HepG2 (cell line): ENCODE measurements around the gene RFXANK. TPM values are rescaled to one million over a fixed set of nuclear protein-coding genes. Genes with fewer than 3 reads are reported as not detected.

Experiments used
- ATAC-seq: fragments of 200-7000 bp; cut with Tn5 transposase; 3 replicates; pipeline ENCODE4 v1.9.1; 2020; ENCODE audit warnings: mild to moderate bottlenecking, moderate library complexity
- BruUV-seq: library from RNA; stranded (reverse); fragments of 400-500 nt; replicated peaks from 2 replicates; lab custom pipeline; 2021; lab: Mats Ljungman, UMichigan
- CTCF ChIA-PET: fragments of 300-600 bp; formaldehyde crosslinking; extraction: SDS; loops from one replicate; lab custom pipeline; 2021; ENCODE audit warnings: low total read pairs, inconsistent platforms, low intra/inter-chr PET ratio; lab: Yijun Ruan, JAX
- POLR2A ChIA-PET: fragments of 350-600 bp; sonication (Branson Sonifier 250); formaldehyde crosslinking; loops from one replicate; lab custom pipeline; 2020; ENCODE audit warnings: antibody characterized with exemption, inconsistent platforms; lab: Yijun Ruan, JAX
- DNase-seq: peaks from one replicate; pipeline ENCODE4 v3.0.0-alpha.2; 2015; ENCODE audit warnings: low spot score
- FAIRE-seq: peaks from 3 replicates; lab custom pipeline; 2011; peaks lifted over from hg19 to GRCh38; lab: Jason Lieb, UNC
- H2AFZ ChIP-seq: one replicate; pipeline ENCODE4 v1.6.1; 2011; ENCODE audit warnings: low read length, inconsistent platforms
- H3K27ac ChIP-seq: fragments of 300-600 bp; 3 replicates; pipeline ENCODE4 v1.8.0; 2011; ENCODE audit warnings: mixed run types, mild to moderate bottlenecking, mixed read lengths, low read length, inconsistent platforms; ENCODE audit not compliant: insufficient read depth; ENCODE audit errors: extremely low read length
- H3K27me3 ChIP-seq, 2 experiments: fragments of 200-600 bp in 1 of 2; 2 replicates in 1 of 2; 3 replicates in 1 of 2; pipeline versions ENCODE4 v1.6.0 to v1.8.0; 2011; ENCODE audit warnings: low read length in 2 of 2, mild to moderate bottlenecking in 2 of 2, moderate library complexity in 2 of 2, inconsistent platforms in 1 of 2; ENCODE audit not compliant: insufficient read depth in 2 of 2, control insufficient read depth in 1 of 2
- H3K36me3 ChIP-seq, 2 experiments: fragments of 200-600 bp in 1 of 2; replicated peaks in 1 of 2; 2 replicates in 1 of 2; 3 replicates in 1 of 2; pipeline versions ENCODE4 v1.5.1 to v1.8.0; 2011; ENCODE audit warnings: low read length in 2 of 2, inconsistent platforms in 1 of 2; ENCODE audit not compliant: insufficient read depth in 2 of 2, control insufficient read depth in 1 of 2
- H3K4me1 ChIP-seq: 2 replicates; pipeline ENCODE4 v1.5.1; 2012; ENCODE audit warnings: low read length, inconsistent platforms; ENCODE audit not compliant: insufficient read depth
- H3K4me2 ChIP-seq: 2 replicates; pipeline ENCODE4 v1.6.0; 2011; ENCODE audit warnings: low read depth, low read length, inconsistent platforms
- H3K4me3 ChIP-seq, 3 experiments: fragments of 200-600 bp in 1 of 3; sonication (generic), shearing (Covaris generic) in 1 of 3; replicated peaks in 1 of 3; 2 replicates each; pipeline ENCODE4 v1.5.1; 2011 to 2016; ENCODE audit warnings: low read length in 3 of 3, inconsistent platforms in 2 of 3, low read depth in 2 of 3, mild to moderate bottlenecking in 2 of 3, control low read depth in 1 of 3, mixed read lengths in 1 of 3; ENCODE audit not compliant: insufficient read depth in 1 of 3
- H3K79me2 ChIP-seq: one replicate; pipeline ENCODE4 v1.6.1; 2011; ENCODE audit warnings: low read length, inconsistent platforms; ENCODE audit not compliant: insufficient read depth
- H3K9ac ChIP-seq: 2 replicates; pipeline ENCODE4 v1.6.0; 2011; ENCODE audit warnings: mild to moderate bottlenecking, low read depth, low read length, inconsistent platforms; ENCODE audit not compliant: insufficient read depth
- H3K9me3 ChIP-seq: 2 replicates; pipeline ENCODE4 v1.5.1; 2012; ENCODE audit warnings: mild to moderate bottlenecking, low read length
- H4K20me1 ChIP-seq: 2 replicates; pipeline ENCODE4 v1.6.0; 2011; ENCODE audit warnings: inconsistent platforms, mild to moderate bottlenecking, low read length, moderate library complexity; ENCODE audit not compliant: insufficient read depth
- BATF2 ChIP-seq: sonication (generic); formaldehyde crosslinking; IDR thresholded peaks from 2 replicates; pipeline ENCODE4 v1.8.0; 2022; ENCODE audit warnings: mild to moderate bottlenecking, missing genetic modification reagents, moderate library complexity
- FOSL1 ChIP-seq: sonication (generic); formaldehyde crosslinking; IDR thresholded peaks from 2 replicates; pipeline ENCODE4 v1.9.0; 2021; ENCODE audit warnings: missing genetic modification reagents, borderline replicate concordance
- GATA4 ChIP-seq: sonication (generic); IDR thresholded peaks from 2 replicates; pipeline ENCODE4 v1.6.1; 2016; ENCODE audit warnings: antibody characterized with exemption, low read depth, borderline replicate concordance
- GPBP1L1 ChIP-seq: sonication (generic); formaldehyde crosslinking; IDR thresholded peaks from 2 replicates; pipeline ENCODE4 v1.5.0; 2020; ENCODE audit warnings: mild to moderate bottlenecking, missing genetic modification reagents
- GTF3A ChIP-seq: sonication (generic); formaldehyde crosslinking; conservative IDR thresholded peaks from 2 replicates; pipeline ENCODE4 v1.4.0; 2020; ENCODE audit warnings: mild to moderate bottlenecking, missing genetic modification reagents
- LCORL ChIP-seq, 2 experiments: fragments of 450-650 bp in 1 of 2; sonication (generic) in 1 of 2; formaldehyde crosslinking in 1 of 2; IDR thresholded peaks; 2 replicates each; pipeline versions ENCODE4 v1.5.0 to v1.6.1; 2017 to 2020; ENCODE audit warnings: antibody characterized with exemption in 1 of 2, missing genetic modification reagents in 1 of 2
- MYC ChIP-seq: sonication (generic); formaldehyde crosslinking; IDR thresholded peaks from 2 replicates; pipeline ENCODE4 v1.9.0; 2021; ENCODE audit warnings: missing genetic modification reagents, borderline replicate concordance
- NBN ChIP-seq: fragments of 450-650 bp; conservative IDR thresholded peaks from 2 replicates; pipeline ENCODE4 v1.6.1; 2017
- NFYB ChIP-seq: sonication (generic); formaldehyde crosslinking; IDR thresholded peaks from 2 replicates; pipeline ENCODE4 v1.4.0; 2020; ENCODE audit warnings: missing genetic modification reagents
- NFYC ChIP-seq: IDR thresholded peaks from 2 replicates; pipeline ENCODE4 v1.6.1; 2016; ENCODE audit warnings: missing genetic modification reagents, missing compliant biosample characterization
- RNF2 ChIP-seq: fragments of 450-650 bp; conservative IDR thresholded peaks from 2 replicates; pipeline ENCODE4 v1.6.1; 2016; ENCODE audit warnings: low read depth
- TFDP1 ChIP-seq: IDR thresholded peaks from 2 replicates; pipeline ENCODE4 v1.6.1; 2016; ENCODE audit warnings: missing compliant biosample characterization, missing genetic modification reagents, borderline replicate concordance
- ZFP62 ChIP-seq: sonication (generic); formaldehyde crosslinking; IDR thresholded peaks from 2 replicates; pipeline ENCODE4 v1.4.0; 2020; ENCODE audit warnings: missing genetic modification reagents
- ZNF18 ChIP-seq: sonication (generic); formaldehyde crosslinking; IDR thresholded peaks from 2 replicates; pipeline ENCODE4 v1.8.0; 2022; ENCODE audit warnings: mild to moderate bottlenecking, missing genetic modification reagents; ENCODE audit not compliant: insufficient replicate concordance
- ZNF446 ChIP-seq: sonication (generic); formaldehyde crosslinking; IDR thresholded peaks from 2 replicates; pipeline ENCODE4 v1.5.0; 2020; ENCODE audit warnings: mild to moderate bottlenecking, missing genetic modification reagents
- ZNF616 ChIP-seq: sonication (generic); formaldehyde crosslinking; IDR thresholded peaks from 2 replicates; pipeline ENCODE4 v1.5.0; 2020; ENCODE audit warnings: low read depth, mild to moderate bottlenecking, missing genetic modification reagents
- ZNF704 ChIP-seq: sonication (generic); formaldehyde crosslinking; IDR thresholded peaks from 2 replicates; pipeline ENCODE4 v1.8.1; 2023; ENCODE audit warnings: mild to moderate bottlenecking, inconsistent platforms, moderate library complexity, missing genetic modification reagents, borderline replicate concordance
- WGBS: methylation state at CpG from one replicate; pipeline ENCODE4 v1.1.6; 2017; ENCODE audit warnings: low lambda C conversion rate; 5-methylcytosine and 5-hydroxymethylcytosine counted together
- in situ Hi-C: cut with HindIII; loops from 2 replicates; pipeline ENCODE4 v1.10.0; 2017; ENCODE audit warnings: low pct_unique_long_range_greater_than_20kb; ENCODE audit not compliant: extremely low pct_ligation_motif_present
- intact Hi-C: fragments of 100-400 bp; cut with micrococcal nuclease; formaldehyde crosslinking; loops from one replicate; pipeline ENCODE4 v1.10.0; 2022; ENCODE audit not compliant: unreplicated experiment
- polyA plus RNA-seq, 8 experiments: library from polyadenylated mRNA; depleted of rRNA in 3 of 8; stranded (reverse) in 7 of 8; unstranded in 1 of 8; fragments of >200 nt; fragmentation: Illumina TruSeq in 4 of 8; extraction: Trizol in 4 of 8; gene quantifications; 2 replicates each; pipeline versions ENCODE4 v1.2.1 to v1.2.3, GENCODE V29; 2011 to 2016; ENCODE audit warnings: low read depth in 4 of 8, missing spikeins in 1 of 8, mixed read lengths in 1 of 8; ENCODE audit not compliant: insufficient read depth in 1 of 8
- total RNA-seq, 5 experiments: library from RNA; depleted of rRNA; stranded (reverse); fragments of >200 nt; fragmentation: Illumina TruSeq; extraction: Trizol; gene quantifications; 2 replicates each; pipeline ENCODE4 v1.2.3, GENCODE V29; 2016; ENCODE audit warnings: low read depth in 1 of 5

RFXANK gene
- total and polyA plus RNA-seq, 2 of the 13 experiments (the other 11 are each of a cell fraction or from before 2014, with no cell fraction given) = 49.9 to 80.7 TPM

- POLR2A ChIA-PET = no interaction called here
- no TSS peak for BruUV-seq
- no peaks in the 10 kb centered on the region for H3K4me1 ChIP-seq
- no peak overlapping the region for H3K9ac ChIP-seq
- no peaks in the 10 kb centered on the region for H3K9me3 ChIP-seq
- H3K27ac ChIP-seq = no peak overlapping the region
- H3K79me2 ChIP-seq = no peaks in the 10 kb centered on the region
- intact Hi-C loops (no loop called here), in situ Hi-C loops (no loop called here)
- H4K20me1 ChIP-seq = no peaks in the 10 kb centered on the region
- H3K36me3 ChIP-seq = no peaks in the 10 kb centered on the region
- DNase-seq = no peak
- ATAC-seq = no peak
- H3K4me3 ChIP-seq = no peak overlapping the region
- no peaks in the 10 kb centered on the region for H3K27me3 ChIP-seq
- WGBS = 94% methylated on average over 8 of the region's 10 CpGs
- H2AFZ ChIP-seq = no peak overlapping the region
- no peak for FAIRE-seq
- CTCF ChIA-PET = no interaction called here
- no peak overlapping the region for H3K4me2 ChIP-seq
- TF ChIP-seq ZNF18 (CRISPR knock-in tag) = no peak
- TF ChIP-seq LCORL (IDR thresholded peaks at IDR 0.05) = no peak
- no peak for TF ChIP-seq LCORL (CRISPR knock-in tag; IDR thresholded peaks at IDR 0.05)
- TF ChIP-seq GATA4 = no peak
- TF ChIP-seq ZNF446 (CRISPR knock-in tag) = no peak
- TF ChIP-seq NBN = no peak
- TF ChIP-seq GPBP1L1 (CRISPR knock-in tag) = no peak
- no peak for TF ChIP-seq BATF2
- no peak for TF ChIP-seq RNF2
- no peak for TF ChIP-seq FOSL1 (CRISPR knock-in tag)
- no peak for TF ChIP-seq NFYB
- TF ChIP-seq ZNF704 (CRISPR knock-in tag) = no peak
- TF ChIP-seq TFDP1 (CRISPR knock-in tag) = no peak
- no peak for TF ChIP-seq ZNF616 (CRISPR knock-in tag)
- no peak for TF ChIP-seq MYC (CRISPR knock-in tag)
- no peak for TF ChIP-seq GTF3A (CRISPR knock-in tag)
- TF ChIP-seq NFYC (CRISPR knock-in tag) = no peak
- TF ChIP-seq ZFP62 (CRISPR knock-in tag) = no peak
Measured at GRCh38 chr19:19155495-19156219, 36.4 kb upstream of the RFXANK start.
